Suprapubic skin (tissue), 4 donors: ENCODE measurements around the gene GLIPR1L2.

Experiments used
- CTCF ChIP-seq, 2 donors: fragments of 200-600 bp in 1 of 2; fragments of 450-650 bp in 1 of 2; sonication (generic) in 1 of 2; IDR thresholded peaks; one replicate each; pipeline ENCODE4 v1.5.1; 2016 to 2019; ENCODE audit warnings: antibody characterized with exemption in 2 of 2, mild to moderate bottlenecking in 1 of 2, moderate library complexity in 1 of 2
- EP300 ChIP-seq: sonication (generic); formaldehyde crosslinking; IDR thresholded peaks from one replicate; pipeline ENCODE4 v1.6.1; 2017; ENCODE audit warnings: antibody characterized with exemption
- POLR2A ChIP-seq, 2 donors: fragments of 450-650 bp; IDR thresholded peaks; one replicate each; pipeline ENCODE4 v1.6.1; 2017; ENCODE audit warnings: antibody characterized with exemption in 2 of 2, mild to moderate bottlenecking in 2 of 2, moderate library complexity in 2 of 2
- POLR2AphosphoS5 ChIP-seq, 3 donors: sonication (generic); formaldehyde crosslinking; IDR thresholded peaks; one replicate each; pipeline ENCODE4 v1.6.1; 2017; ENCODE audit warnings: antibody characterized with exemption in 3 of 3

GRCh38 chr12:75457191-75457590 lies 66.3 kb downstream of the GLIPR1L2 start:
- TF ChIP-seq CTCF (IDR thresholded peaks at IDR 0.05) (no peak), EP300 (no peak), POLR2A (IDR thresholded peaks at IDR 0.05) (no peak), POLR2AphosphoS5 (IDR thresholded peaks at IDR 0.05) (no peak)
